ENCODE data around the gene PRDM15.

Gene PRDM15

GRCh38 chr21:41831866-41832595, 47.1 kb downstream of the PRDM15 start:
- in situ Hi-C loops (cut with MboI; ENCODE audit: low pct_unique_long_range_greater_than_20kb, low sequenced_read_pairs), result no loop called here
- no peak for DNase-seq

- DNase-seq, result no peak
- in situ Hi-C loops (cut with MboI; ENCODE audit: low pct_unique_long_range_greater_than_20kb, low sequenced_read_pairs), result no loop called here
These were observed 47.7 kb downstream of the PRDM15 start for GRCh38 chr21:41831453-41831831.

DNA sequence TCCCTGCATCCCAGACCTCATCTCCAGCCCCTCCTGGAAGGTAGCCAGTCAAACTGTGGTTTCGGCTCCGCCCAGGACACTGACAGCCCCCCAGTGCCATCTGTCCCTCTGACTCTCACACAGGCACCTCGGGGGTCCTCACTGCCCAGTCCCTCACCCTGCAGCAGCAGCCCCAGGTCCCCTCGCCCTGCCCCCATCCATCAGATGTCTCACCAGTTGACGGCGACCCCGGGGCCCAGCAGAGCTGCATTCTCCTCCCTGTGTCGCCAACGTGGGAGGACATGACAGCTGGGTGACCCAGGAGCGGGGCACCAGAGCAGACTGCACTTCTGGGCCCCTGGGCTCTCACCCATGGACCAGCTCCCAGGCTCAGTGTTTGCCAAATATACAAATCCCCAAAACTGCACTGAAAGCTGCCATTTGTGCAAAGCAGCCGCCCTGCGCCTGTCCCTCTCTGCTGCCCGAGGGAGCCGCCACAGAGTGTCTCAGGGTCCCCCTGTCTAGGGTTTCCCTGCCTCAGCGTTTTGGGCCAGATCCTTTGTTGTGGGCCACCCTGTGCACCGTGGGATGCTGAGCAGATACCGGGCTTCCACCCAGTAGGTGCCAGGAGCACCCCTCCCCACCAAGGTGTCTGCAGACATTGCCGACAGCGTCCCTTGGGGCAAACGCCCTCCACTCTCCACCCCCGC, 48.2 kb downstream of the PRDM15 start:
- in situ Hi-C loops (cut with MboI; ENCODE audit: low pct_unique_long_range_greater_than_20kb, low sequenced_read_pairs), result no loop called here
- no peak for DNase-seq

GRCh38 chr21:41830145-41830707, 48.9 kb downstream of the PRDM15 start:
- no peak for DNase-seq
- in situ Hi-C loops (cut with MboI; ENCODE audit: low pct_unique_long_range_greater_than_20kb, low sequenced_read_pairs), result no loop called here

GRCh38 chr21:41828884-41829360, 50.2 kb downstream of the PRDM15 start:
- DNase-seq, result no peak
- in situ Hi-C loops (cut with MboI; ENCODE audit: low pct_unique_long_range_greater_than_20kb, low sequenced_read_pairs), result no loop called here

DNA sequence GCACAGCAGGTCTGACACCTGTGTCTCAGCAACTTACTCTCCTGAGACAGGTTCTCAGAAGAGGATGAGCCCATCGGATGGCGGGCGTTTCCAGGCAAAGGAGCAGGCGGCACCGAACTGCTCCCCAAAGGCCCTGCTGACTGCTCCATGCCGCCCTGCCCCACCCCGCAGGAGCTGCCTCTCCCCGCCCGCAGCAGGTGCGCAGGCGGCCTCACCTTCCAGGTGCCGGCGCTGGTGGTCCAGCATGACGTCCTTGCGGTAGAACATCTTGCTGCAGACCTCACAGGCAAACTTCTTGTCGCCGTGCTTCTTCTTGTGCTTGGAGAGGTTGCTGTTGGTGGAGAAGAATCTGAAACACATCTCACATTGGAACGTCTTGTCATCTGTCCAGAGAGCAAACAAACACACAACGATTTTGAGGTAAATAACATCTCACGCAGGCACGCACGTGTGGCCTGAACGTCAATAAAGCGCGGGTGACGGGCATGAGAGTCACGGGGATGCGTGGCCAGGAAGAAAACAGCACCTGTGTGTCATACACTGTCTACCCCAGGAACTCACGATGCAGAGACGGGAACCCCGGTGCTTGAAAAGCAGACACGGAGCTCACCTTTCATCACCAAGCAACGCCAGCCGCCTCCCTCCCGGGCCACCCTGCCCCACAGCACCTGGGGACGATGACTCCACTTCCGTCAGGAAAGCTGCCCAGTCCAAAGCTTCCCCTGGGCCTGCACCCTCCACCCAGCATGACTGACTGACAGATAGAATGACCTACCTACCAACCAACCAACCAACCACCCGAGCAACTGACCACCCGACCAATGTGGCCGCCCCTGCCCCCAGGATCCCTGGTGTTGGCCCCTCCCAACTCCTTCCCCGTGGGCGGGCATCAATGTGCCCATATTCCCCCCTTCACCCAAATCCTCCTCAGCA, 50.9 kb downstream of the PRDM15 start:
- DNase-seq, result no peak

DNA sequence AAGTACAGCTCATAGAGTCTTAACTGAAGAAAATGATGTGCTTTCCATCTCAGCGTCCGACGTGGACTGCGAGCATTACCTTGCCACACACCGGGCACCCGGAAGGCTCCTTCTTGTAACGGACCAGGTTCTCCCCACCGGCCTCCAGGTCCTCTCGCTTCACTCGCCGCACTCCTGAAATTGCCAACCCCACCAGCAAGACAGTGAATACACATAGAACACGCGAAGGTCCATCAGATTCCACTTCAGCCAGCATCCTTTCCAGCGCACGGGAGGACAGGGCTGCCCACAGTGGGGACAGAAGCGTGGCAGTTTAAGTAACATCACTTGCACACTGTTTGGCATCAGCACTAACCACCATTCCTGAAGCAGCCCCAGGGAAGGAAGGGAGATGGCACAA, 53.3 kb downstream of the PRDM15 start:
- in situ Hi-C loops (cut with MboI; ENCODE audit: low pct_unique_long_range_greater_than_20kb, low sequenced_read_pairs), result no loop called here
- DNase-seq, result no peak

More for the DNA sequence above, 50.9 kb downstream of the PRDM15 start:
- in situ Hi-C loops (cut with MboI; ENCODE audit: low pct_unique_long_range_greater_than_20kb, low sequenced_read_pairs), result no loop called here

- DNase-seq, result no peak
- in situ Hi-C loops (cut with MboI; ENCODE audit: low pct_unique_long_range_greater_than_20kb, low sequenced_read_pairs), result no loop called here
These were observed 53.9 kb downstream of the PRDM15 start for GRCh38 chr21:41825216-41825615.

- in situ Hi-C loops (cut with MboI; ENCODE audit: low pct_unique_long_range_greater_than_20kb, low sequenced_read_pairs), result no loop called here
- DNase-seq, result no peak
These were observed 54.5 kb downstream of the PRDM15 start for GRCh38 chr21:41824466-41825207.

- in situ Hi-C loops (cut with MboI; ENCODE audit: low pct_unique_long_range_greater_than_20kb, low sequenced_read_pairs), result no loop called here
These were observed 55.2 kb downstream of the PRDM15 start for GRCh38 chr21:41823906-41824305.

GRCh38 chr21:41823166-41823565, 56.0 kb downstream of the PRDM15 start:
- no peak for DNase-seq
- in situ Hi-C loops (cut with MboI; ENCODE audit: low pct_unique_long_range_greater_than_20kb, low sequenced_read_pairs), result no loop called here

More at GRCh38 chr21:41823906-41824305, 55.2 kb downstream of the PRDM15 start:
- no peak for DNase-seq

DNA sequence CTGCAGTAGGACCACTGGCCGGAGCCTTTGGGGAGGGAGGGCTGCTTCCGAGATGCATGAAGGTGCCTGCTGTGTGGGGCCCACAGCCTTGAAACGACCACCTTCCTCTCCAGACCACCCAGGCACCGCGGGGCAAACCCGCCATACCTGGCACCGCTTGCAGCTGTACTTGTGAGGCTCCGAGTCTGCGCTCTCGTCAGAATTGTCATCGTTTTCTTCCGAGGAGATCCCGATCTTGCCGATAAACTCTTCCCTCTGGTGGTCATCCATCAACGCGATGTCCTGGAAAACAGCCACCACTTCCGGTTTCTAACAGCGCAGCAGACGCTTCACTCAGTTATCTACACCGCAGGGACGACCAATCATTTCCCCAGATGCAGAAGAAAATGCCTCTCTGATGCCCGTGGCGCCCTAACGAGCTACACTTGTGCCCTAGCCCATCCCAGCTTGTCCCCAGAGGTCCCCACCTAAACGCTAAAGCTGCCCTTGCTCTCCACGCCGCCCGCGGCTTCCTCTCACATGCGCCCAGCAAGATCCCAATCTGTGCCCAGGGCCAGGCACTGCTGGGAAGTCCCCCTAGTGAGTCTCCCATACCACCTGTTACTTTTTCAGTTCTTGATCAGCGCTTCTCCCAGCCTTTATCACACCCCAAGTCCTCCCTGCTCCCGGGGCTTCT, 57.2 kb downstream of the PRDM15 start:
- in situ Hi-C loops (cut with MboI; ENCODE audit: low pct_unique_long_range_greater_than_20kb, low sequenced_read_pairs), result no loop called here
- DNase-seq, result no peak

- DNase-seq, result no peak
- in situ Hi-C loops (cut with MboI; ENCODE audit: low pct_unique_long_range_greater_than_20kb, low sequenced_read_pairs), result no loop called here
These were observed 57.9 kb downstream of the PRDM15 start for GRCh38 chr21:41821081-41821755.

- in situ Hi-C loops (cut with MboI; ENCODE audit: low pct_unique_long_range_greater_than_20kb, low sequenced_read_pairs), result no loop called here
- DNase-seq, result no peak
These were observed 58.6 kb downstream of the PRDM15 start for GRCh38 chr21:41820384-41821080.

DNA sequence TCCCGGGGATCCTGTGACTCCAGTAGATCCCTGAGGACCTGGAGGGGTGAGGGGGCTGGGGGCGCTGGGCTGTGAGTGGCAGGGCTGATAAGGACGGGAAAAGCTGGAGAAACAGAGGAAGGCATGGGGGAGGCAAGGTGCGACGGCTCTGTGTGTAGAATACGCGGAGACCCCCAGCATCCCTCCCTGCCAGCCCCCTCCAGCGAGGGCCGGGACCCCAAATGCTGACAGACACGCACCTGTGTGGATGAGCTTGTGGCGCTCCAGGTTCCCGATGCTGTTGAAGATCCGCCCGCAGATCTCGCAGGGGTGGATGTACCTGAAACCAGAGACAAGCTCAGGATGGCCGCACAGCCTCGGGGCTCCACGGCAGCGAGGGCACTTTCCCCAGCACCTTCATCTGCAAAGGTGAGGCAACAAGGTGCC, 59.3 kb downstream of the PRDM15 start:
- DNase-seq, result no peak
- in situ Hi-C loops (cut with MboI; ENCODE audit: low pct_unique_long_range_greater_than_20kb, low sequenced_read_pairs), result no loop called here

- no peak for DNase-seq
- in situ Hi-C loops (cut with MboI; ENCODE audit: low pct_unique_long_range_greater_than_20kb, low sequenced_read_pairs), result no loop called here
These were observed 59.8 kb downstream of the PRDM15 start for GRCh38 chr21:41819236-41819855.

Measured in KBM-7 (cell line).